ENCODE results near the gene HMGCS2.
A peak's percentile ranks its signal among the peaks of the same experiment; 100 is the strongest.

Gene HMGCS2

GRCh38 chr1:119768778-119769177 lies at the start of gene HMGCS2:
HMGCS2 (minus strand) TSS chr1:119768905; CDS start chr1:119768844, 61 bp downstream.
- DNase-seq, result no peak

GRCh38 chr1:119818181-119818580 lies 49.5 kb upstream of the HMGCS2 start:
- DNase-seq, result no peak

GRCh38 chr1:119816407-119816806 lies 47.7 kb upstream of the HMGCS2 start:
- DNase-seq, result no peak

- no peak for DNase-seq
Observed at GRCh38 chr1:119815928-119816327, 47.2 kb upstream of the HMGCS2 start.

GRCh38 chr1:119815361-119815760 lies 46.7 kb upstream of the HMGCS2 start:
- DNase-seq, result no peak

- DNase-seq, result no peak
Observed at GRCh38 chr1:119814288-119814687, 45.6 kb upstream of the HMGCS2 start.

- DNase-seq, result no peak
Observed at GRCh38 chr1:119811985-119812557, 43.4 kb upstream of the HMGCS2 start.

- no peak for DNase-seq
Observed at GRCh38 chr1:119811387-119811786, 42.7 kb upstream of the HMGCS2 start, which contains the start of gene REG4. REG4 (minus strand) TSS chr1:119811460; CDS start chr1:119808769, 2,691 bp downstream.

- DNase-seq, result peak; percentile 68 to 74
Observed at GRCh38 chr1:119808972-119809550, 40.4 kb upstream of the HMGCS2 start.

- DNase-seq, result no peak
Observed at GRCh38 chr1:119808491-119808890, 39.8 kb upstream of the HMGCS2 start.

- DNase-seq, result no peak
Observed at GRCh38 chr1:119806489-119806888, 37.8 kb upstream of the HMGCS2 start.

GRCh38 chr1:119805746-119806145 lies 37.0 kb upstream of the HMGCS2 start:
- DNase-seq, result no peak

GRCh38 chr1:119805247-119805646 lies 36.5 kb upstream of the HMGCS2 start:
- no peak for DNase-seq

- DNase-seq, result peak; percentile 36 to 41
Observed at GRCh38 chr1:119799599-119800177, 31.0 kb upstream of the HMGCS2 start.

- no peak for DNase-seq
Observed at GRCh38 chr1:119799003-119799402, 30.3 kb upstream of the HMGCS2 start.

- DNase-seq, result no peak
Observed at GRCh38 chr1:119797606-119798005, 28.9 kb upstream of the HMGCS2 start.

GRCh38 chr1:119797162-119797561 lies 28.5 kb upstream of the HMGCS2 start:
- no peak for DNase-seq

GRCh38 chr1:119795261-119796200 lies 26.8 kb upstream of the HMGCS2 start:
- no peak for DNase-seq

GRCh38 chr1:119794876-119795240 lies 26.2 kb upstream of the HMGCS2 start:
- no peak for DNase-seq

- no peak for DNase-seq
Observed at GRCh38 chr1:119794230-119794875, 25.6 kb upstream of the HMGCS2 start.

- no peak for DNase-seq
Observed at GRCh38 chr1:119791377-119791776, 22.7 kb upstream of the HMGCS2 start.

- no peak for DNase-seq
Observed at GRCh38 chr1:119790451-119791198, 21.9 kb upstream of the HMGCS2 start.

Data from activated T-cell treated with anti-CD3 and anti-CD28 coated beads, Interleukin-2, amount 50 U/mL, for 48 hours (primary cell).